MM.1S (cell line): ENCODE results near the gene EFL1.
"Not testable (repeated sequence)": the region's sequence is repeated elsewhere in the genome, so short reads cannot be mapped to it uniquely, and the experiment has no call there.

ENCODE experiments used
- EZH2phosphoT487 ChIP-seq: fragments of 300-600 bp; sonication (generic); IDR thresholded peaks from 2 replicates; pipeline ENCODE4 v1.6.1; 2018; ENCODE audit warnings: antibody characterized with exemption, low read length
- TF ChIP-seq, protein P1 (sequence below): fragments of 300-600 bp; sonication (generic); IDR thresholded peaks from 2 replicates; pipeline ENCODE4 v1.5.1; 2016; ENCODE audit warnings: antibody characterized with exemption, low read length, mixed read lengths

DNA sequence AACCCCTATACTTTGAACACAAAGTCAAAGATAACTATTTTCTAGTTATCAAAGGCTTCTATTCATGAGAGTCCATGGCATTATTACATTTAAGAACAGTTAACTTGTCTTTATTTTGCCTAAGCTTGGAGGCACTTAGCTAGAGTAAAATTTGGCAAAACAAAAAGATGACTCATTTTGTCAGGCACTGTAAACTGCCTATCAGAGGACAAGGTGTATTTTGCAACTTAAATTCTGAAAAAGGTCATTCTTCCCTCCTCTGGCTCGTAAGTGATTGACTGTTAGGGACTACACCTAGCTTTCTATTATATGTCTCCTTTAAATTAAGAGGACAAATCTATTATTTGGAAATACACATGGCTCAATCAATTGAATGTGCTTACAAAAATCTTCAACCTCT, 69.1 kb downstream of the EFL1 start:
- TF ChIP-seq, protein P1, sequence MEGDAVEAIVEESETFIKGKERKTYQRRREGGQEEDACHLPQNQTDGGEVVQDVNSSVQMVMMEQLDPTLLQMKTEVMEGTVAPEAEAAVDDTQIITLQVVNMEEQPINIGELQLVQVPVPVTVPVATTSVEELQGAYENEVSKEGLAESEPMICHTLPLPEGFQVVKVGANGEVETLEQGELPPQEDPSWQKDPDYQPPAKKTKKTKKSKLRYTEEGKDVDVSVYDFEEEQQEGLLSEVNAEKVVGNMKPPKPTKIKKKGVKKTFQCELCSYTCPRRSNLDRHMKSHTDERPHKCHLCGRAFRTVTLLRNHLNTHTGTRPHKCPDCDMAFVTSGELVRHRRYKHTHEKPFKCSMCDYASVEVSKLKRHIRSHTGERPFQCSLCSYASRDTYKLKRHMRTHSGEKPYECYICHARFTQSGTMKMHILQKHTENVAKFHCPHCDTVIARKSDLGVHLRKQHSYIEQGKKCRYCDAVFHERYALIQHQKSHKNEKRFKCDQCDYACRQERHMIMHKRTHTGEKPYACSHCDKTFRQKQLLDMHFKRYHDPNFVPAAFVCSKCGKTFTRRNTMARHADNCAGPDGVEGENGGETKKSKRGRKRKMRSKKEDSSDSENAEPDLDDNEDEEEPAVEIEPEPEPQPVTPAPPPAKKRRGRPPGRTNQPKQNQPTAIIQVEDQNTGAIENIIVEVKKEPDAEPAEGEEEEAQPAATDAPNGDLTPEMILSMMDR = not testable (repeated sequence)
- not testable (repeated sequence) for TF ChIP-seq EZH2phosphoT487
